Fibroblast of skin of abdomen (primary cell): Measurements from ENCODE around the gene TMCC1. TPM values are rescaled to one million over a fixed set of nuclear protein-coding genes. Genes with fewer than 3 reads are reported as not detected.
"Not testable (repeated sequence)": the region's sequence is repeated elsewhere in the genome, so short reads cannot be mapped to it uniquely, and the experiment has no call there.

Experiments used
- DNase-seq: peaks from one replicate; pipeline ENCODE4 v3.0.0-alpha.2; 2013
- polyA plus RNA-seq, 2 experiments: library from polyadenylated mRNA; unstranded; fragments of 120-200 nt; gene quantifications; one replicate each; pipeline ENCODE4 v1.2.1, GENCODE V29; 2013; ENCODE audit not compliant: insufficient read length in 2 of 2

TMCC1 gene
- polyA plus RNA-seq (2013, experiment 1 of 2; ENCODE audit: insufficient read length), result 12.6 TPM
- 11.7 TPM for polyA plus RNA-seq (2013, experiment 2 of 2; ENCODE audit: insufficient read length)

GRCh38 chr3:129893581-129894070, at the start of gene TMCC1:
TMCC1 (minus strand) TSS chr3:129893711.
- DNase-seq, result peak; percentile 86

- DNase-seq, result no peak
Measured at GRCh38 chr3:129943020-129943419, 49.5 kb upstream of the TMCC1 start.

GRCh38 chr3:129942296-129942695, 48.8 kb upstream of the TMCC1 start:
- DNase-seq, result peak; percentile 42

GRCh38 chr3:129940086-129940485, 46.6 kb upstream of the TMCC1 start:
- no peak for DNase-seq

GRCh38 chr3:129938140-129938930, 44.8 kb upstream of the TMCC1 start:
- DNase-seq, result no peak

GRCh38 chr3:129937717-129938116, 44.2 kb upstream of the TMCC1 start:
- no peak for DNase-seq

GRCh38 chr3:129936757-129937156, 43.2 kb upstream of the TMCC1 start:
- peak; percentile 65 for DNase-seq

- peak; percentile 20 for DNase-seq
Measured at GRCh38 chr3:129934234-129935123, 41.0 kb upstream of the TMCC1 start.

- DNase-seq, result no peak
Measured at GRCh38 chr3:129933471-129933870, 40.0 kb upstream of the TMCC1 start.

- no peak for DNase-seq
Measured at GRCh38 chr3:129929383-129929782, 35.9 kb upstream of the TMCC1 start.

GRCh38 chr3:129927072-129927471, 33.6 kb upstream of the TMCC1 start:
- no peak for DNase-seq

GRCh38 chr3:129919806-129920205, 26.3 kb upstream of the TMCC1 start:
- no peak for DNase-seq

- DNase-seq, result no peak
Measured at GRCh38 chr3:129919357-129919756, 25.8 kb upstream of the TMCC1 start.

GRCh38 chr3:129918461-129918860, 24.9 kb upstream of the TMCC1 start:
- no peak for DNase-seq

GRCh38 chr3:129917423-129918007, 24.0 kb upstream of the TMCC1 start:
- no peak for DNase-seq

- no peak for DNase-seq
Measured at GRCh38 chr3:129913618-129914017, 20.1 kb upstream of the TMCC1 start.

GRCh38 chr3:129911261-129911861, 17.9 kb upstream of the TMCC1 start:
- DNase-seq, result no peak

- DNase-seq, result not testable (repeated sequence)
Measured at GRCh38 chr3:129909235-129909634, 15.7 kb upstream of the TMCC1 start.

GRCh38 chr3:129908417-129908816, 14.9 kb upstream of the TMCC1 start:
- DNase-seq, result no peak

- not testable (repeated sequence) for DNase-seq
Measured at GRCh38 chr3:129901272-129901671, 7.8 kb upstream of the TMCC1 start.

- no peak for DNase-seq
Measured at GRCh38 chr3:129897026-129897425, 3.5 kb upstream of the TMCC1 start.

GRCh38 chr3:129892857-129893580, 492 bp downstream of the TMCC1 start:
- no peak for DNase-seq
